ENCODE measurements around the gene PLCL2. TPM values are rescaled to one million over a fixed set of nuclear protein-coding genes. Genes with fewer than 3 reads are reported as not detected.

The PLCL2 gene
- total and polyA plus RNA-seq, 12 donors: 4.5 to 44.0 (median 27.1) TPM

DNA sequence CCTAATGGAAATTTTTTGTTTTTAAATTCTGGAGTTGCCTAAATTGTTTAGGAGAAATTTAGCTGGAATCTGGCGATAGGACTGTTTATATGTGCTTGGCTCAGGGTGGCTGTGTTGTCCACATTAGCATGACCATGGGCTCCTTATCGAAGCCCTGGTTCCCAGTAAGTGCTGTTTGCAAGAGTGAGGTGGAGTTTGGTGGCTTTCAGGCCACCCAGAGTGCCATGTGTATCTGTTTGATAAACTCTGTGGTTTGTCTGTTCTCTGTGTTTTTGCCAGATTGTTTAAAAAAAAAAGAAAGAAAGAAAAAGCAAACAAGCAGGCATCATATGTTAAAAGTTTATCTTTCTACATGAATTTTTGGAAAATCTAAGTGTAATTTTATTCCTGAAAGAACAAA, 51.5 kb downstream of the PLCL2 start:
- H3K36me3 ChIP-seq (replicated peaks in 1 of 2): no peaks in the 10 kb centered on the region
- H3K9me3 ChIP-seq (replicated peaks in 1 of 3): peaks cover 0 to 5% (median 0%) of the 10 kb centered on the region in 3 donors
- no peaks in the 10 kb centered on the region for H3K27me3 ChIP-seq
- TF ChIP-seq POLR2A (IDR thresholded peaks at IDR 0.05): no peak
- TF ChIP-seq, protein P1, sequence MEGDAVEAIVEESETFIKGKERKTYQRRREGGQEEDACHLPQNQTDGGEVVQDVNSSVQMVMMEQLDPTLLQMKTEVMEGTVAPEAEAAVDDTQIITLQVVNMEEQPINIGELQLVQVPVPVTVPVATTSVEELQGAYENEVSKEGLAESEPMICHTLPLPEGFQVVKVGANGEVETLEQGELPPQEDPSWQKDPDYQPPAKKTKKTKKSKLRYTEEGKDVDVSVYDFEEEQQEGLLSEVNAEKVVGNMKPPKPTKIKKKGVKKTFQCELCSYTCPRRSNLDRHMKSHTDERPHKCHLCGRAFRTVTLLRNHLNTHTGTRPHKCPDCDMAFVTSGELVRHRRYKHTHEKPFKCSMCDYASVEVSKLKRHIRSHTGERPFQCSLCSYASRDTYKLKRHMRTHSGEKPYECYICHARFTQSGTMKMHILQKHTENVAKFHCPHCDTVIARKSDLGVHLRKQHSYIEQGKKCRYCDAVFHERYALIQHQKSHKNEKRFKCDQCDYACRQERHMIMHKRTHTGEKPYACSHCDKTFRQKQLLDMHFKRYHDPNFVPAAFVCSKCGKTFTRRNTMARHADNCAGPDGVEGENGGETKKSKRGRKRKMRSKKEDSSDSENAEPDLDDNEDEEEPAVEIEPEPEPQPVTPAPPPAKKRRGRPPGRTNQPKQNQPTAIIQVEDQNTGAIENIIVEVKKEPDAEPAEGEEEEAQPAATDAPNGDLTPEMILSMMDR (IDR thresholded peaks at IDR 0.05): no peak
- 71 to 83% (median 72%) methylated on average over 2 of the region's 2 CpGs for WGBS, 4 donors
- H3K4me1 ChIP-seq (replicated peaks in 1 of 2): peaks cover 8 to 37% of the 10 kb centered on the region in 2 donors
- DNase-seq: no peak
- intact Hi-C loops (cut with DNase I): no loop called here
- no peak overlapping the region for H3K27ac ChIP-seq
- no peak overlapping the region for H3K4me3 ChIP-seq

GRCh38 chr3:16936676-16937230, 52.0 kb downstream of the PLCL2 start:
- no peaks in the 10 kb centered on the region for H3K36me3 ChIP-seq (replicated peaks in 1 of 2)
- H3K4me1 ChIP-seq (replicated peaks in 1 of 2): peaks cover 8 to 41% of the 10 kb centered on the region in 2 donors
- no peak for DNase-seq
- peaks cover 0 to 5% (median 0%) of the 10 kb centered on the region in 3 donors for H3K9me3 ChIP-seq (replicated peaks in 1 of 3)
- intact Hi-C loops (cut with DNase I): no loop called here
- no peak overlapping the region for H3K4me3 ChIP-seq
- whole genome bisulfite sequencing, 4 donors: 81 to 87% (median 84%) methylated on average over 7 of the region's 7 CpGs
- no peak overlapping the region for H3K27ac ChIP-seq
- no peak for TF ChIP-seq POLR2A (IDR thresholded peaks at IDR 0.05)
- TF ChIP-seq, protein P1 (IDR thresholded peaks at IDR 0.05): no peak
- no peaks in the 10 kb centered on the region for H3K27me3 ChIP-seq

DNA sequence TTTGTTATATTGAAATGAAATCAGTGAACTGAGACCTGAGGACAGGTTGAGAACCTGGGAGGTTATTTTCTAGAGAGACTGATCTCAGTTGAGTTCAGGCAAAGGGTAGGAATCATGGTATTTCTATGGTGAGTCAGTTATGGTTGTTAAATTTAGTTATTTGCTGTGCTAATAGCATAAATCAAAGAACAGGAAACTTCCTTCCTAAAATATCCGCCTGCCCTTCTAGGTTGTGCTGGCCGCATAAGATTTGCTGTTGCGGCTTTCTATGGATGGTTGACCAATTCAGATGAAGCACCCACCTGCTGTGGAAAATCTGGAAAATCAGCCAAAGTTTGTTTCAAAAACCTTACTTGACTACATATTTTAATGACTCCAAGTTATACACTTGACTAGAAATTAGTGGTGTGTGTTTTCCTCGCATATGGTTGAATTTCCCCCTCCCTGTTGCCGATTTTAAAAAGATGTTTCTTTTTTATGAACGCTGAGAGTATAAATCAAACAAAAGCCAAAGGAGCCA, 52.6 kb downstream of the PLCL2 start:
- H3K27ac ChIP-seq: no peak overlapping the region
- peaks cover 0 to 5% (median 0%) of the 10 kb centered on the region in 3 donors for H3K9me3 ChIP-seq (replicated peaks in 1 of 3)
- TF ChIP-seq, protein P1 (IDR thresholded peaks at IDR 0.05): no peak
- TF ChIP-seq POLR2A (IDR thresholded peaks at IDR 0.05): no peak
- H3K4me1 ChIP-seq (replicated peaks in 1 of 2): peaks cover 8 to 48% of the 10 kb centered on the region in 2 donors
- WGBS, 4 donors: 70 to 78% (median 71%) methylated on average over 6 of the region's 6 CpGs
- no peak overlapping the region for H3K4me3 ChIP-seq
- intact Hi-C loops (cut with DNase I): no loop called here
- no peak for DNase-seq
- H3K36me3 ChIP-seq (replicated peaks in 1 of 2): no peaks in the 10 kb centered on the region
- H3K27me3 ChIP-seq: no peaks in the 10 kb centered on the region

- WGBS, 4 donors: 86 to 91% (median 88%) methylated on average over 7 of the region's 7 CpGs
- TF ChIP-seq POLR2A (IDR thresholded peaks at IDR 0.05): no peak
- no peak for DNase-seq
- Histone ChIP-seq H3K9me3 (replicated peaks in 1 of 3) (no peaks in the 10 kb centered on the region), H3K36me3 (replicated peaks in 1 of 2) (no peaks in the 10 kb centered on the region), H3K4me1 (replicated peaks in 1 of 2) (peaks cover 8 to 48% of the 10 kb centered on the region in 2 donors), H3K4me3 (no peak overlapping the region), H3K27me3 (no peaks in the 10 kb centered on the region), H3K27ac (no peak overlapping the region)
- intact Hi-C loops (cut with DNase I): no loop called here
Measured at GRCh38 chr3:16940769-16941700, 56.3 kb downstream of the PLCL2 start.
